IMR-90 (cell line): ENCODE results near the gene AGMO.

ENCODE experiments used
- CEBPB ChIP-seq: IDR thresholded peaks from 2 replicates; pipeline ENCODE4 v1.6.1; 2012; ENCODE audit warnings: low read depth, low read length, improper control_type of control experiment
- CHD1 ChIP-seq: IDR thresholded peaks from 2 replicates; pipeline ENCODE4 v1.6.1; 2012; ENCODE audit warnings: low read depth, low read length, improper control_type of control experiment
- CTCF ChIP-seq: conservative IDR thresholded peaks from 2 replicates; pipeline ENCODE4 v1.5.1; 2012; ENCODE audit warnings: mild to moderate bottlenecking, low read depth, low read length, improper control_type of control experiment
- MAZ ChIP-seq: IDR thresholded peaks from 2 replicates; pipeline ENCODE4 v1.6.1; 2012; ENCODE audit warnings: low read depth, mild to moderate bottlenecking, low read length, improper control_type of control experiment, moderate library complexity, borderline replicate concordance
- MXI1 ChIP-seq: IDR thresholded peaks from 2 replicates; pipeline ENCODE4 v1.6.1; 2012; ENCODE audit warnings: low read depth, mild to moderate bottlenecking, low read length, moderate library complexity, borderline replicate concordance
- NFE2L2 ChIP-seq: fragments of 150-350 bp; IDR thresholded peaks from 2 replicates; pipeline ENCODE4 v1.6.1; 2016; ENCODE audit warnings: low read depth, mild to moderate bottlenecking, low read length
- POLR2A ChIP-seq: IDR thresholded peaks from 2 replicates; pipeline ENCODE4 v1.6.1; 2012; ENCODE audit warnings: mild to moderate bottlenecking, low read depth, low read length
- RAD21 ChIP-seq: IDR thresholded peaks from 2 replicates; pipeline ENCODE4 v1.6.1; 2012; ENCODE audit warnings: low read length, improper control_type of control experiment

GRCh38 chr7:15457990-15458955 lies 103.5 kb downstream of the AGMO start:
- TF ChIP-seq CTCF, result no peak
- no peak for TF ChIP-seq NFE2L2
- no peak for TF ChIP-seq CHD1
- no peak for TF ChIP-seq MAZ
- no peak for TF ChIP-seq CEBPB
- no peak for TF ChIP-seq POLR2A
- TF ChIP-seq RAD21, result no peak
- no peak for TF ChIP-seq MXI1
